ENCODE data around the gene TSN. TPM values are rescaled to one million over a fixed set of nuclear protein-coding genes. Genes with fewer than 3 reads are reported as not detected.

Gene TSN
- total and polyA plus RNA-seq, 2 experiments from 2014 or later = 62.5 to 94.8 TPM

DNA sequence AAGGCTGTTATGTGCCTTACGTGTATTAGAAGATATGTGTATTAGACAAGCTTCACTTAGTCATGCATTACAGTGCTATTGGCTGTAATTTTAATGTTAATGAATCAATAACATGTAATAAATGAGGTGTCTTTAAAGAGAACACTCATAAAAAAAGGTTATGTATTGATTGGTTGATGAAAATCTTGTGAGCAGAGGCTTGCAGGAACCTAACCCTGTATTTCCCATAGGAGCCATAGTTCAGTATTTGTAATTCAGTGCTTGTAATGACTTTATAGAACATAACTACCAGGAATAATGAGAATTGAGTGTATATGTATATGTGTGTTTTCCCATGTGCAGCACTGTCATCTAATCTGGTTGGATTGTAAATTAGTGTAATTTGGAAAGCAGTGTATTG lies 33.2 kb downstream of the TSN start (continued):
- TF ChIP-seq, protein P1, sequence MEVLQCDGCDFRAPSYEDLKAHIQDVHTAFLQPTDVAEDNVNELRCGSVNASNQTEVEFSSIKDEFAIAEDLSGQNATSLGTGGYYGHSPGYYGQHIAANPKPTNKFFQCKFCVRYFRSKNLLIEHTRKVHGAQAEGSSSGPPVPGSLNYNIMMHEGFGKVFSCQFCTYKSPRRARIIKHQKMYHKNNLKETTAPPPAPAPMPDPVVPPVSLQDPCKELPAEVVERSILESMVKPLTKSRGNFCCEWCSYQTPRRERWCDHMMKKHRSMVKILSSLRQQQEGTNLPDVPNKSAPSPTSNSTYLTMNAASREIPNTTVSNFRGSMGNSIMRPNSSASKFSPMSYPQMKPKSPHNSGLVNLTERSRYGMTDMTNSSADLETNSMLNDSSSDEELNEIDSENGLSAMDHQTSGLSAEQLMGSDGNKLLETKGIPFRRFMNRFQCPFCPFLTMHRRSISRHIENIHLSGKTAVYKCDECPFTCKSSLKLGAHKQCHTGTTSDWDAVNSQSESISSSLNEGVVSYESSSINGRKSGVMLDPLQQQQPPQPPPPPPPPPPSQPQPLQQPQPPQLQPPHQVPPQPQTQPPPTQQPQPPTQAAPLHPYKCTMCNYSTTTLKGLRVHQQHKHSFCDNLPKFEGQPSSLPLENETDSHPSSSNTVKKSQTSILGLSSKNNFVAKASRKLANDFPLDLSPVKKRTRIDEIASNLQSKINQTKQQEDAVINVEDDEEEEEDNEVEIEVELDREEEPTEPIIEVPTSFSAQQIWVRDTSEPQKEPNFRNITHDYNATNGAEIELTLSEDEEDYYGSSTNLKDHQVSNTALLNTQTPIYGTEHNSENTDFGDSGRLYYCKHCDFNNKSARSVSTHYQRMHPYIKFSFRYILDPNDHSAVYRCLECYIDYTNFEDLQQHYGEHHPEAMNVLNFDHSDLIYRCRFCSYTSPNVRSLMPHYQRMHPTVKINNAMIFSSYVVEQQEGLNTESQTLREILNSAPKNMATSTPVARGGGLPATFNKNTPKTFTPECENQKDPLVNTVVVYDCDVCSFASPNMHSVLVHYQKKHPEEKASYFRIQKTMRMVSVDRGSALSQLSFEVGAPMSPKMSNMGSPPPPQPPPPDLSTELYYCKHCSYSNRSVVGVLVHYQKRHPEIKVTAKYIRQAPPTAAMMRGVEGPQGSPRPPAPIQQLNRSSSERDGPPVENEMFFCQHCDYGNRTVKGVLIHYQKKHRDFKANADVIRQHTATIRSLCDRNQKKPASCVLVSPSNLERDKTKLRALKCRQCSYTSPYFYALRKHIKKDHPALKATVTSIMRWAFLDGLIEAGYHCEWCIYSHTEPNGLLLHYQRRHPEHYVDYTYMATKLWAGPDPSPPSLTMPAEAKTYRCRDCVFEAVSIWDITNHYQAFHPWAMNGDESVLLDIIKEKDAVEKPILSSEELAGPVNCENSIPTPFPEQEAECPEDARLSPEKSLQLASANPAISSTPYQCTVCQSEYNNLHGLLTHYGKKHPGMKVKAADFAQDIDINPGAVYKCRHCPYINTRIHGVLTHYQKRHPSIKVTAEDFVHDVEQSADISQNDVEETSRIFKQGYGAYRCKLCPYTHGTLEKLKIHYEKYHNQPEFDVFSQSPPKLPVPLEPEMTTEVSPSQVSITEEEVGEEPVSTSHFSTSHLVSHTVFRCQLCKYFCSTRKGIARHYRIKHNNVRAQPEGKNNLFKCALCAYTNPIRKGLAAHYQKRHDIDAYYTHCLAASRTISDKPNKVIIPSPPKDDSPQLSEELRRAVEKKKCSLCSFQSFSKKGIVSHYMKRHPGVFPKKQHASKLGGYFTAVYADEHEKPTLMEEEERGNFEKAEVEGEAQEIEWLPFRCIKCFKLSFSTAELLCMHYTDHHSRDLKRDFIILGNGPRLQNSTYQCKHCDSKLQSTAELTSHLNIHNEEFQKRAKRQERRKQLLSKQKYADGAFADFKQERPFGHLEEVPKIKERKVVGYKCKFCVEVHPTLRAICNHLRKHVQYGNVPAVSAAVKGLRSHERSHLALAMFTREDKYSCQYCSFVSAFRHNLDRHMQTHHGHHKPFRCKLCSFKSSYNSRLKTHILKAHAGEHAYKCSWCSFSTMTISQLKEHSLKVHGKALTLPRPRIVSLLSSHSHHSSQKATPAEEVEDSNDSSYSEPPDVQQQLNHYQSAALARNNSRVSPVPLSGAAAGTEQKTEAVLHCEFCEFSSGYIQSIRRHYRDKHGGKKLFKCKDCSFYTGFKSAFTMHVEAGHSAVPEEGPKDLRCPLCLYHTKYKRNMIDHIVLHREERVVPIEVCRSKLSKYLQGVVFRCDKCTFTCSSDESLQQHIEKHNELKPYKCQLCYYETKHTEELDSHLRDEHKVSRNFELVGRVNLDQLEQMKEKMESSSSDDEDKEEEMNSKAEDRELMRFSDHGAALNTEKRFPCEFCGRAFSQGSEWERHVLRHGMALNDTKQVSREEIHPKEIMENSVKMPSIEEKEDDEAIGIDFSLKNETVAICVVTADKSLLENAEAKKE (CRISPR knock-in tag; IDR thresholded peaks at IDR 0.05) = no peak
- TF ChIP-seq ZNF331 (CRISPR knock-in tag; IDR thresholded peaks at IDR 0.05; ENCODE audit: low read depth) = no peak
- no peak for TF ChIP-seq STAT1 (IDR thresholded peaks at IDR 0.05; ENCODE audit: unreplicated experiment)
- TF ChIP-seq NANOG (IDR thresholded peaks at IDR 0.05; ENCODE audit: borderline replicate concordance) = no peak
- no peak for TF ChIP-seq ZNF114 (CRISPR knock-in tag; IDR thresholded peaks at IDR 0.05)
- TF ChIP-seq JUNB (IDR thresholded peaks at IDR 0.05; ENCODE audit: unreplicated experiment) = no peak
- TF ChIP-seq, protein P2, sequence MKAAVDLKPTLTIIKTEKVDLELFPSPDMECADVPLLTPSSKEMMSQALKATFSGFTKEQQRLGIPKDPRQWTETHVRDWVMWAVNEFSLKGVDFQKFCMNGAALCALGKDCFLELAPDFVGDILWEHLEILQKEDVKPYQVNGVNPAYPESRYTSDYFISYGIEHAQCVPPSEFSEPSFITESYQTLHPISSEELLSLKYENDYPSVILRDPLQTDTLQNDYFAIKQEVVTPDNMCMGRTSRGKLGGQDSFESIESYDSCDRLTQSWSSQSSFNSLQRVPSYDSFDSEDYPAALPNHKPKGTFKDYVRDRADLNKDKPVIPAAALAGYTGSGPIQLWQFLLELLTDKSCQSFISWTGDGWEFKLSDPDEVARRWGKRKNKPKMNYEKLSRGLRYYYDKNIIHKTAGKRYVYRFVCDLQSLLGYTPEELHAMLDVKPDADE (IDR thresholded peaks at IDR 0.05) = no peak
- no peak for TF ChIP-seq CREB1 (CRISPR knock-in tag; IDR thresholded peaks at IDR 0.05; ENCODE audit: low read depth)

DNA sequence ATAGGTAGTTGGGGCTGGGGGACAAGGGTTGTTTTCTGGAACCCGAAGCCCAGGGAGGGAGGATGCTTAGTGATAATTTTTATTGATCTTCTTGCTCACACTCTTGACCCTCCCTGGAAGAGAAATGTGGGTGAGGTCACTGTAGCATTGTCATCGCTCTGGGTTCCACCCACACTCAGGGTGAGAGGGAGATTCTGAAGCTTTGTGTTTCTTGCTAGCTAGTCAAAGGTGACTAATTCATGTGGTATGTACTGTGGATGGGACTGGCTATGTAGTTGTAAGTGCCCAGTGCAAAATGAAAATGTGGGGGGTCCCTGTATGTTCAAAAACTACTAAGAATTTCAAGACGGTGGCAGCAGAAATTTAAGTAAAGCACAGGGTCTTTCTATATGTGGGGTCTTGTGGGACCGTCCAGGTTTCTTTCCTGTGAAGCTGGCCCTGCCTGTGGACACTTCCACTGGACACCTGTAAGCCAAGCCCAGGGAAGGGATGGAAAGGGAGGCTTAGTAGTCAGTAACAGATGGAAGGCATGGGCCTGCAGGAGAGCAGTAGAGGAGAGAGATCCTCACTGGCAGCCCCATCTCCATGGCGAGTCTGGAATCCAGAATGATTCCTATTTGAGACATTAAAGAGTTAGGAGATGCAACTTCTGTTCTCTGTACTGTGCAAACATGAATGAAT lies 35.0 kb downstream of the TSN start:
- H3K27ac ChIP-seq (ENCODE audit: low read depth) = peak overlapping the region; percentile 93
- H3K4me2 ChIP-seq = peak overlapping the region; percentile 39
- TF ChIP-seq, protein P3, sequence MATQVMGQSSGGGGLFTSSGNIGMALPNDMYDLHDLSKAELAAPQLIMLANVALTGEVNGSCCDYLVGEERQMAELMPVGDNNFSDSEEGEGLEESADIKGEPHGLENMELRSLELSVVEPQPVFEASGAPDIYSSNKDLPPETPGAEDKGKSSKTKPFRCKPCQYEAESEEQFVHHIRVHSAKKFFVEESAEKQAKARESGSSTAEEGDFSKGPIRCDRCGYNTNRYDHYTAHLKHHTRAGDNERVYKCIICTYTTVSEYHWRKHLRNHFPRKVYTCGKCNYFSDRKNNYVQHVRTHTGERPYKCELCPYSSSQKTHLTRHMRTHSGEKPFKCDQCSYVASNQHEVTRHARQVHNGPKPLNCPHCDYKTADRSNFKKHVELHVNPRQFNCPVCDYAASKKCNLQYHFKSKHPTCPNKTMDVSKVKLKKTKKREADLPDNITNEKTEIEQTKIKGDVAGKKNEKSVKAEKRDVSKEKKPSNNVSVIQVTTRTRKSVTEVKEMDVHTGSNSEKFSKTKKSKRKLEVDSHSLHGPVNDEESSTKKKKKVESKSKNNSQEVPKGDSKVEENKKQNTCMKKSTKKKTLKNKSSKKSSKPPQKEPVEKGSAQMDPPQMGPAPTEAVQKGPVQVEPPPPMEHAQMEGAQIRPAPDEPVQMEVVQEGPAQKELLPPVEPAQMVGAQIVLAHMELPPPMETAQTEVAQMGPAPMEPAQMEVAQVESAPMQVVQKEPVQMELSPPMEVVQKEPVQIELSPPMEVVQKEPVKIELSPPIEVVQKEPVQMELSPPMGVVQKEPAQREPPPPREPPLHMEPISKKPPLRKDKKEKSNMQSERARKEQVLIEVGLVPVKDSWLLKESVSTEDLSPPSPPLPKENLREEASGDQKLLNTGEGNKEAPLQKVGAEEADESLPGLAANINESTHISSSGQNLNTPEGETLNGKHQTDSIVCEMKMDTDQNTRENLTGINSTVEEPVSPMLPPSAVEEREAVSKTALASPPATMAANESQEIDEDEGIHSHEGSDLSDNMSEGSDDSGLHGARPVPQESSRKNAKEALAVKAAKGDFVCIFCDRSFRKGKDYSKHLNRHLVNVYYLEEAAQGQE (IDR thresholded peaks at IDR 0.05; ENCODE audit: unreplicated experiment) = no peak
- TF ChIP-seq JUNB (IDR thresholded peaks at IDR 0.05; ENCODE audit: unreplicated experiment) (no peak), ZNF331 (CRISPR knock-in tag; IDR thresholded peaks at IDR 0.05; ENCODE audit: low read depth) (no peak), EZH2phosphoT487 (IDR thresholded peaks at IDR 0.05; ENCODE audit: unreplicated experiment) (no peak), POLR2AphosphoS5 (IDR thresholded peaks at IDR 0.05; ENCODE audit: low read depth) (no peak), ZNF114 (CRISPR knock-in tag; IDR thresholded peaks at IDR 0.05) (no peak), STAT1 (IDR thresholded peaks at IDR 0.05; ENCODE audit: unreplicated experiment) (no peak)
- TF ChIP-seq, protein P4, sequence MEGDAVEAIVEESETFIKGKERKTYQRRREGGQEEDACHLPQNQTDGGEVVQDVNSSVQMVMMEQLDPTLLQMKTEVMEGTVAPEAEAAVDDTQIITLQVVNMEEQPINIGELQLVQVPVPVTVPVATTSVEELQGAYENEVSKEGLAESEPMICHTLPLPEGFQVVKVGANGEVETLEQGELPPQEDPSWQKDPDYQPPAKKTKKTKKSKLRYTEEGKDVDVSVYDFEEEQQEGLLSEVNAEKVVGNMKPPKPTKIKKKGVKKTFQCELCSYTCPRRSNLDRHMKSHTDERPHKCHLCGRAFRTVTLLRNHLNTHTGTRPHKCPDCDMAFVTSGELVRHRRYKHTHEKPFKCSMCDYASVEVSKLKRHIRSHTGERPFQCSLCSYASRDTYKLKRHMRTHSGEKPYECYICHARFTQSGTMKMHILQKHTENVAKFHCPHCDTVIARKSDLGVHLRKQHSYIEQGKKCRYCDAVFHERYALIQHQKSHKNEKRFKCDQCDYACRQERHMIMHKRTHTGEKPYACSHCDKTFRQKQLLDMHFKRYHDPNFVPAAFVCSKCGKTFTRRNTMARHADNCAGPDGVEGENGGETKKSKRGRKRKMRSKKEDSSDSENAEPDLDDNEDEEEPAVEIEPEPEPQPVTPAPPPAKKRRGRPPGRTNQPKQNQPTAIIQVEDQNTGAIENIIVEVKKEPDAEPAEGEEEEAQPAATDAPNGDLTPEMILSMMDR (conservative IDR thresholded peaks at IDR 0.05; ENCODE audit: low read depth in 2 of 2) = no peak

More for the DNA sequence above, 35.0 kb downstream of the TSN start:
- Mint-ChIP-seq H3K9me3 (peaks cover 9% of the 10 kb centered on the region; the same call in 2 of the 3 replicates), H3K27ac (peak overlapping the region; percentile 28), H3K36me3 (ENCODE audit: low read depth) (no peaks in the 10 kb centered on the region; the same call in 2 of the 3 replicates), H3K4me1 (peaks cover 33% of the 10 kb centered on the region), H3K27me3 (ENCODE audit: insufficient read depth, low read depth, poor library complexity) (peaks cover 8% of the 10 kb centered on the region), H3K4me3 (no peak overlapping the region)
- no peaks in the 10 kb centered on the region for H3K36me3 ChIP-seq (ENCODE audit: insufficient read depth)
- H3F3A ChIP-seq (replicated peaks; ENCODE audit: low read depth) = no peaks in the 10 kb centered on the region; the same call in 1 of the 2 replicates
- no peaks in the 10 kb centered on the region for H3K27me3 ChIP-seq (ENCODE audit: insufficient read depth)
- ATAC-seq (peak; percentile 53), DNase-seq (ENCODE audit: low spot score) (peak; percentile 43)
- no peak overlapping the region for H2AFZ ChIP-seq
- no peaks in the 10 kb centered on the region for H4K20me1 ChIP-seq (replicated peaks; ENCODE audit: insufficient read depth)
- H3K4me3 ChIP-seq = peak overlapping the region; percentile 5; the same call in 1 of the 2 replicates
- H3K4me1 ChIP-seq (ENCODE audit: insufficient read depth) = peaks cover 38% of the 10 kb centered on the region
- no peaks in the 10 kb centered on the region for H3K9me2 ChIP-seq (ENCODE audit: insufficient read depth)
- no peaks in the 10 kb centered on the region for H3K79me2 ChIP-seq (replicated peaks; ENCODE audit: insufficient read depth)

Measured in GM23338 (cell line).